C4-2B (cell line): ENCODE data around the gene FBRSL1.

Experiments
- ZFX ChIP-seq: fragments of 450-650 bp; IDR thresholded peaks from 2 replicates; pipeline ENCODE4 v1.6.1; 2017
- TF ChIP-seq, protein P1 (sequence below): fragments of 450-650 bp; conservative IDR thresholded peaks from 2 replicates; pipeline ENCODE4 v1.5.1; 2017; ENCODE audit warnings: mild to moderate bottlenecking

DNA sequence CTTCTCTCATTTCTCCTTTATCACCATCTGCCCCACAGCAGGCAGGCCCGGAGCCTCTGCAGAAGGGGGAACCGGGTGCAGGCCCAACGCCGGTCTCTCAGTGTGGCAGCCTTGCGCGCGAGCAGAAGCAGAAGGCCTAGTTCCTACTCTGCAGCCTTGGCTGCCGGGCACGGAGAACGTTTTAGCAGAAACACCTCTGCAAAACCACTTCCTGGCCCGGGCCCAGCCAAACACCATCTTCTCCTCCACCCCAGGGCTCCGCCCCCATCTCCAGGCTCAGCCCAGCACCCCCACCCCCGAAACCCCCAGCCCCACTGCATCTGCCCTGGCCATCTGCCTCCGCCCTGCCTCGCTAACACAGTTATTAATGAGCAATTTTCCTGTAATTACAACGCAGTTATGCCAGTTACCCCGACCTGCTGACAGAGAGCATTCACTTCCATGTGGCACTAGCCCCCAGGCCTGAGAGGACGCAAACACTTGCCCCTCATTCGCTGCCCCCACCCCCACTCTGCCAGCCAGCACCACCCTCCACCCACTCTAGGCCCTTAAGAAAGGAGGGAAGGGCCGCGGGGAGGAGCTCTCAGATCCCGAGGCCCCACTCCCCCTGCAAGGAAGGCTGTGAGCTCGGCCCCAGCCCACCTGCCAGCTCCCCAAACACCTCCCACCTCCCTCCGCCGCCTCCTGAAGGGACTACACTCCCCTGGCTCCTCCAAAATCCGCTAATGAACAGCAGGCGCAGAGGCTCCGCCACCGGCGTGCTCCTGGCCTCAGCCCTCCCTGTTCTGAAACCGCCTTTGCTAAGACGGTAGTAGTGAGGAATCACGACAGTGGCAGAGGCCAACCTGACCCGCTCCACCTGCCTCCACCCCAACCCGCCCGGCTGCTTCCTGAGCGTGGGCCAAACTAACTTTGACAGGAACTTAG is 44.7 kb upstream of the FBRSL1 start:
- TF ChIP-seq, protein P1, sequence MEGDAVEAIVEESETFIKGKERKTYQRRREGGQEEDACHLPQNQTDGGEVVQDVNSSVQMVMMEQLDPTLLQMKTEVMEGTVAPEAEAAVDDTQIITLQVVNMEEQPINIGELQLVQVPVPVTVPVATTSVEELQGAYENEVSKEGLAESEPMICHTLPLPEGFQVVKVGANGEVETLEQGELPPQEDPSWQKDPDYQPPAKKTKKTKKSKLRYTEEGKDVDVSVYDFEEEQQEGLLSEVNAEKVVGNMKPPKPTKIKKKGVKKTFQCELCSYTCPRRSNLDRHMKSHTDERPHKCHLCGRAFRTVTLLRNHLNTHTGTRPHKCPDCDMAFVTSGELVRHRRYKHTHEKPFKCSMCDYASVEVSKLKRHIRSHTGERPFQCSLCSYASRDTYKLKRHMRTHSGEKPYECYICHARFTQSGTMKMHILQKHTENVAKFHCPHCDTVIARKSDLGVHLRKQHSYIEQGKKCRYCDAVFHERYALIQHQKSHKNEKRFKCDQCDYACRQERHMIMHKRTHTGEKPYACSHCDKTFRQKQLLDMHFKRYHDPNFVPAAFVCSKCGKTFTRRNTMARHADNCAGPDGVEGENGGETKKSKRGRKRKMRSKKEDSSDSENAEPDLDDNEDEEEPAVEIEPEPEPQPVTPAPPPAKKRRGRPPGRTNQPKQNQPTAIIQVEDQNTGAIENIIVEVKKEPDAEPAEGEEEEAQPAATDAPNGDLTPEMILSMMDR: no peak
- TF ChIP-seq ZFX: no peak
